ENCODE measurements around the gene SYT12.

DNA sequence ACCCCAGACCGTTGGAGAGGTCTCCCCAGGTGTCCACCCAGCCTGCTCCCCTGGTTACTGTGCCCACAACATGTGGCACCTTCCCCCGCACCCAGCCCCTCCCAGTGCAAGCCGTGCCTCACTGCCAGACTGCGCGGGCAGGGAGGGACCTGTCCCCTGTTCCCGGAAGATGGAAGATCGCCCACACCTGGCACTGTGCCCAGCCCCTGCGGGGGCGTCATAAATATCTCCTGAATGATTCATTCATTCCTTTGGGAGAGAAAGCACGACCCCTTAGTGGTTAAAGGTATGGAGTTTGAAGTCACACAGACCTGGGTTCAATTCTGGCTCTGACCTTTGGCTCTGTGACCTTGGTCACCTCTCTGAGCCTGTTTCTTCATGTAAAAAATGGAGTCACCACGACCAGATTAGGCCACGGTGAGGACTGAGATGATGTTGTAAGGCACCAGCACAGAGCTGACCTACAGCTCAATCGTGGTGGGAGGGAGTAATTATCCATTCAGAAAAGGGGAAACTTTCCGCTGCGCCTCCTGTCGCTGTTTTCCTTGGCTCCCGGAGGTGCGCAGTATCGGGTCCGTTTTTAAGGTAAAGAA is 497 bp upstream of the SYT12 start:
- TF ChIP-seq, protein P1, sequence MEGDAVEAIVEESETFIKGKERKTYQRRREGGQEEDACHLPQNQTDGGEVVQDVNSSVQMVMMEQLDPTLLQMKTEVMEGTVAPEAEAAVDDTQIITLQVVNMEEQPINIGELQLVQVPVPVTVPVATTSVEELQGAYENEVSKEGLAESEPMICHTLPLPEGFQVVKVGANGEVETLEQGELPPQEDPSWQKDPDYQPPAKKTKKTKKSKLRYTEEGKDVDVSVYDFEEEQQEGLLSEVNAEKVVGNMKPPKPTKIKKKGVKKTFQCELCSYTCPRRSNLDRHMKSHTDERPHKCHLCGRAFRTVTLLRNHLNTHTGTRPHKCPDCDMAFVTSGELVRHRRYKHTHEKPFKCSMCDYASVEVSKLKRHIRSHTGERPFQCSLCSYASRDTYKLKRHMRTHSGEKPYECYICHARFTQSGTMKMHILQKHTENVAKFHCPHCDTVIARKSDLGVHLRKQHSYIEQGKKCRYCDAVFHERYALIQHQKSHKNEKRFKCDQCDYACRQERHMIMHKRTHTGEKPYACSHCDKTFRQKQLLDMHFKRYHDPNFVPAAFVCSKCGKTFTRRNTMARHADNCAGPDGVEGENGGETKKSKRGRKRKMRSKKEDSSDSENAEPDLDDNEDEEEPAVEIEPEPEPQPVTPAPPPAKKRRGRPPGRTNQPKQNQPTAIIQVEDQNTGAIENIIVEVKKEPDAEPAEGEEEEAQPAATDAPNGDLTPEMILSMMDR (IDR thresholded peaks at IDR 0.05; ENCODE audit: low read length) = no peak
- no peak for TF ChIP-seq EZH2 (IDR thresholded peaks at IDR 0.05; ENCODE audit: borderline replicate concordance, low read length)
